SK-N-SH (cell line): ENCODE data around the gene ITCH. TPM values are rescaled to one million over a fixed set of nuclear protein-coding genes. Genes with fewer than 3 reads are reported as not detected.

Source experiments
- CTCF ChIA-PET: fragments of 300-600, 350-600 bp; formaldehyde crosslinking; extraction: SDS; loops from one replicate; lab custom pipeline; 2021; lab: Yijun Ruan, JAX
- POLR2A ChIA-PET: fragments of 350-600 bp; sonication (Branson Sonifier 250); formaldehyde crosslinking; extraction: SDS; loops from one replicate; lab custom pipeline; 2020; ENCODE audit warnings: antibody characterized with exemption, inconsistent platforms; lab: Yijun Ruan, JAX
- DNase-seq: peaks from one replicate; pipeline ENCODE4 v3.0.0; 2012
- H2AFZ ChIP-seq: fragments of 200-600 bp; sonication (generic); 2 replicates; pipeline ENCODE4 v1.8.1; 2016; ENCODE audit warnings: antibody characterized with exemption, mild to moderate bottlenecking, low read depth
- H3F3A ChIP-seq: fragments of 200-600 bp; sonication (generic); replicated peaks from 2 replicates; pipeline ENCODE3; 2016; ENCODE audit warnings: antibody characterized with exemption, mild to moderate bottlenecking; ENCODE audit not compliant: insufficient read depth
- H3K27ac ChIP-seq, 2 experiments: fragments of 200-500 bp in 1 of 2; fragments of 200-600 bp in 1 of 2; sonication (Bioruptor generic) in 1 of 2; sonication (generic), shearing (Covaris generic) in 1 of 2; 2 replicates each; pipeline versions ENCODE4 v1.5.1 to v1.6.1; 2014 to 2016; ENCODE audit warnings: low read depth in 2 of 2, inconsistent platforms in 1 of 2, low read length in 1 of 2, mild to moderate bottlenecking in 1 of 2, mixed read lengths in 1 of 2
- H3K27me3 ChIP-seq: fragments of 200-600 bp; sonication (generic), shearing (Covaris generic); 2 replicates; pipeline ENCODE4 v1.6.1; 2016; ENCODE audit warnings: mixed run types; ENCODE audit not compliant: insufficient read depth
- H3K36me3 ChIP-seq, 2 experiments: fragments of 200-500 bp in 1 of 2; fragments of 200-600 bp in 1 of 2; sonication (Bioruptor generic) in 1 of 2; sonication (generic) in 1 of 2; replicated peaks in 1 of 2; 2 replicates each; pipeline versions ENCODE3 to v1.5.1; 2014 to 2016; ENCODE audit warnings: low read length in 1 of 2, mild to moderate bottlenecking in 1 of 2; ENCODE audit not compliant: insufficient read depth in 2 of 2, control insufficient read depth in 1 of 2
- H3K4me1 ChIP-seq, 2 experiments: fragments of 200-500 bp in 1 of 2; fragments of 200-600 bp in 1 of 2; sonication (Bioruptor generic) in 1 of 2; sonication (generic), shearing (Covaris generic) in 1 of 2; 2 replicates each; pipeline versions ENCODE4 v1.5.1 to v1.6.1; 2014 to 2016; ENCODE audit warnings: low read depth in 1 of 2, low read length in 1 of 2, mixed run types in 1 of 2; ENCODE audit not compliant: insufficient read depth in 2 of 2, control insufficient read depth in 1 of 2
- H3K4me2 ChIP-seq: fragments of 200-600 bp; sonication (generic), shearing (Covaris generic); 2 replicates; pipeline ENCODE4 v1.6.1; 2017; ENCODE audit warnings: mixed run types
- H3K4me3 ChIP-seq, 2 experiments: fragments of 200-500 bp in 1 of 2; fragments of 200-600 bp in 1 of 2; sonication (Bioruptor generic) in 1 of 2; sonication (generic), shearing (Covaris generic) in 1 of 2; 2 replicates each; pipeline versions ENCODE4 v1.5.1 to v1.8.1; 2014 to 2016; ENCODE audit warnings: low read depth in 2 of 2, inconsistent platforms in 1 of 2, low read length in 1 of 2, mild to moderate bottlenecking in 1 of 2, mixed read lengths in 1 of 2, moderate library complexity in 1 of 2
- H3K79me2 ChIP-seq: fragments of 200-600 bp; sonication (generic); 2 replicates; pipeline ENCODE4 v1.8.1; 2017; ENCODE audit warnings: mild to moderate bottlenecking; ENCODE audit not compliant: insufficient read depth
- H3K9ac ChIP-seq: fragments of 200-600 bp; sonication (generic); 2 replicates; pipeline ENCODE4 v1.6.1; 2017; ENCODE audit warnings: mixed run types
- H3K9me2 ChIP-seq: fragments of 200-600 bp; sonication (generic); 2 replicates; pipeline ENCODE4 v1.6.1; 2017; ENCODE audit warnings: mixed run types
- H3K9me3 ChIP-seq: fragments of 200-600 bp; sonication (generic); 2 replicates; pipeline ENCODE4 v1.6.1; 2017; ENCODE audit warnings: mixed run types, mild to moderate bottlenecking, moderate library complexity
- H4K20me1 ChIP-seq: fragments of 200-600 bp; sonication (generic); 2 replicates; pipeline ENCODE4 v1.6.1; 2017; ENCODE audit warnings: mild to moderate bottlenecking, mixed run types; ENCODE audit not compliant: insufficient read depth
- CTCF ChIP-seq: fragments of 200-600 bp; sonication (generic); IDR thresholded peaks from 2 replicates; pipeline ENCODE4 v1.6.1; 2017; ENCODE audit warnings: antibody characterized with exemption, mild to moderate bottlenecking, moderate library complexity
- ELF1 ChIP-seq: IDR thresholded peaks from 2 replicates; pipeline ENCODE4 v1.4.0; 2012
- EZH2phosphoT487 ChIP-seq: fragments of 200-600 bp; sonication (generic); IDR thresholded peaks from 2 replicates; pipeline ENCODE4 v1.6.1; 2017; ENCODE audit warnings: low read depth, mixed run types, mild to moderate bottlenecking, antibody characterized with exemption, moderate library complexity, borderline replicate concordance
- GABPA ChIP-seq: IDR thresholded peaks from 2 replicates; pipeline ENCODE4 v1.4.0; 2012; ENCODE audit warnings: low read depth, mild to moderate bottlenecking
- GATA2 ChIP-seq: sonication (generic); formaldehyde crosslinking; IDR thresholded peaks from 2 replicates; pipeline ENCODE4 v1.5.0; 2020; ENCODE audit warnings: mild to moderate bottlenecking, missing genetic modification reagents
- JUND ChIP-seq: IDR thresholded peaks from 2 replicates; pipeline ENCODE4 v1.4.0; 2012
- MXI1 ChIP-seq: IDR thresholded peaks from 2 replicates; pipeline ENCODE4 v1.6.1; 2012; ENCODE audit warnings: mild to moderate bottlenecking, low read depth, low read length, improper control_type of control experiment
- NFIC ChIP-seq: IDR thresholded peaks from 2 replicates; pipeline ENCODE4 v1.4.0; 2012; ENCODE audit warnings: borderline replicate concordance
- RAD21 ChIP-seq: IDR thresholded peaks from 2 replicates; pipeline ENCODE4 v1.6.1; 2012; ENCODE audit warnings: mild to moderate bottlenecking, low read length
- SIN3A ChIP-seq: IDR thresholded peaks from 2 replicates; pipeline ENCODE4 v1.6.1; 2012; ENCODE audit warnings: low read depth, mild to moderate bottlenecking, low read length, moderate library complexity, borderline replicate concordance
- SMC3 ChIP-seq: IDR thresholded peaks from 2 replicates; pipeline ENCODE4 v1.6.1; 2012; ENCODE audit warnings: low read depth, low read length, improper control_type of control experiment
- ZBTB33 ChIP-seq: IDR thresholded peaks from 2 replicates; pipeline ENCODE4 v1.4.0; 2012; ENCODE audit warnings: low read depth, borderline replicate concordance
- WGBS: methylation state at CpG from one replicate; pipeline ENCODE4 v1.1.6; 2017; ENCODE audit warnings: low lambda C conversion rate; 5-methylcytosine and 5-hydroxymethylcytosine counted together
- polyA plus RNA-seq, 3 experiments: library from polyadenylated mRNA; depleted of rRNA; stranded (reverse); fragments of >200 nt; gene quantifications; 2 replicates each; pipeline ENCODE4 v1.2.3, GENCODE V29; 2012
- TF ChIP-seq, protein P1 (sequence below): IDR thresholded peaks from 2 replicates; pipeline ENCODE4; 2012
- TF ChIP-seq, protein P2 (sequence below): fragments of 150-350 bp; IDR thresholded peaks from 2 replicates; pipeline ENCODE4 v1.6.1; 2016; ENCODE audit warnings: mild to moderate bottlenecking, low read depth, low read length

ITCH gene
- polyA plus RNA-seq, 1 of the 3 experiments (the other 2 are of a cell fraction): 3.8 TPM

GRCh38 chr20:34559311-34560140 lies 196.5 kb downstream of the ITCH start (continued):
- TF ChIP-seq, protein P1, sequence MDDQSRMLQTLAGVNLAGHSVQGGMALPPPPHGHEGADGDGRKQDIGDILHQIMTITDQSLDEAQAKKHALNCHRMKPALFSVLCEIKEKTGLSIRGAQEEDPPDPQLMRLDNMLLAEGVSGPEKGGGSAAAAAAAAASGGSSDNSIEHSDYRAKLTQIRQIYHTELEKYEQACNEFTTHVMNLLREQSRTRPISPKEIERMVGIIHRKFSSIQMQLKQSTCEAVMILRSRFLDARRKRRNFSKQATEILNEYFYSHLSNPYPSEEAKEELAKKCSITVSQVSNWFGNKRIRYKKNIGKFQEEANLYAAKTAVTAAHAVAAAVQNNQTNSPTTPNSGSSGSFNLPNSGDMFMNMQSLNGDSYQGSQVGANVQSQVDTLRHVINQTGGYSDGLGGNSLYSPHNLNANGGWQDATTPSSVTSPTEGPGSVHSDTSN: no peak
- no peak for TF ChIP-seq NFIC
- TF ChIP-seq, all 33 proteins: peak for 0

GRCh38 chr20:34560141-34560523 lies 197.1 kb downstream of the ITCH start:
- no peak overlapping the region for H2AFZ ChIP-seq
- no peak overlapping the region for H3K27ac ChIP-seq
- H3K27me3 ChIP-seq: no peaks in the 10 kb centered on the region
- peaks cover 0 to 9% of the 10 kb centered on the region in 2 experiments; a peak in 1 of 4 replicates for H3K4me1 ChIP-seq
- no peak overlapping the region for H3K4me3 ChIP-seq
- POLR2A ChIA-PET: no interaction called here
- no peaks in the 10 kb centered on the region for H4K20me1 ChIP-seq
- no peaks in the 10 kb centered on the region for H3K9me3 ChIP-seq
- no peak for DNase-seq
- TF ChIP-seq MXI1 (no peak), ZBTB33 (no peak), CTCF (no peak)
- no peak overlapping the region for H3K9ac ChIP-seq
- 89% methylated on average over 5 of the region's 12 CpGs for WGBS
- no peaks in the 10 kb centered on the region for H3F3A ChIP-seq
- H3K79me2 ChIP-seq: no peaks in the 10 kb centered on the region
- H3K4me2 ChIP-seq: no peak overlapping the region
- CTCF ChIA-PET: interaction anchor here (0.9 to 4.4 kb wide), 2 partner anchors 21 to 247 kb away, joined by 6 to 17 read pairs; no protein-coding TSS in a partner anchor
- peaks cover 0 to 6% of the 10 kb centered on the region in 2 experiments for H3K36me3 ChIP-seq
- H3K9me2 ChIP-seq: no peaks in the 10 kb centered on the region

DNA sequence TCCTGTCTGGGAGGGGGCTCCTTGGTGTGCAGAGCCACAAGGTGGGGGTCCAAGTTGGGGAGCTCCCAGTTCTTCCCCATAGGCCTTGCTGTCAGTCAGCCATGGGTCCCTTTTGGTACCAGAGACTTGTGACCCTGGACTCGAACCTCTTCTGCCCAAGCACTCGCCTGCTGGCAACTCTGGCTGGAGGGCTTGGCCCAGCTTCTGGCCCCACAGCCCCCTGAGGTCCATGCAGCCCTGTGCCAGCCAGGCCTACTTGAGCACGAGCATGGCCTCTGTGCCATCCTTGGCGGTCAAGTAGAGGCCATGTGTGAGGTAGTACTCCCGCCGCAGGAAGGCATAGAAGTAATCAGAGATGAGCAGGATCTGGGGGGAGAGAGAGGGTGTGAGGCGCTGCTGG lies 197.5 kb downstream of the ITCH start:
- CTCF ChIA-PET: interaction anchor here (1.5 to 4.4 kb wide), 2 partner anchors 22 to 147 kb away, joined by 4 to 17 read pairs; no protein-coding TSS in a partner anchor
- DNase-seq: no peak
- TF ChIP-seq GATA2 (CRISPR knock-in tag): no peak
- no peak for TF ChIP-seq EZH2phosphoT487
- TF ChIP-seq SMC3: no peak
- TF ChIP-seq SIN3A: no peak
- no peak for TF ChIP-seq GABPA
- no peak for TF ChIP-seq ELF1
- TF ChIP-seq RAD21: no peak
- no peak for TF ChIP-seq JUND
- TF ChIP-seq, protein P2, sequence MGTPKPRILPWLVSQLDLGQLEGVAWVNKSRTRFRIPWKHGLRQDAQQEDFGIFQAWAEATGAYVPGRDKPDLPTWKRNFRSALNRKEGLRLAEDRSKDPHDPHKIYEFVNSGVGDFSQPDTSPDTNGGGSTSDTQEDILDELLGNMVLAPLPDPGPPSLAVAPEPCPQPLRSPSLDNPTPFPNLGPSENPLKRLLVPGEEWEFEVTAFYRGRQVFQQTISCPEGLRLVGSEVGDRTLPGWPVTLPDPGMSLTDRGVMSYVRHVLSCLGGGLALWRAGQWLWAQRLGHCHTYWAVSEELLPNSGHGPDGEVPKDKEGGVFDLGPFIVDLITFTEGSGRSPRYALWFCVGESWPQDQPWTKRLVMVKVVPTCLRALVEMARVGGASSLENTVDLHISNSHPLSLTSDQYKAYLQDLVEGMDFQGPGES: no peak
- TF ChIP-seq, protein P1: no peak

More for the DNA sequence above, 197.5 kb downstream of the ITCH start:
- POLR2A ChIA-PET: no interaction called here
- H3K27ac ChIP-seq: no peak overlapping the region
- 96% methylated on average over 7 of the region's 7 CpGs for WGBS
- H3K9ac ChIP-seq: no peak overlapping the region
- H3K4me2 ChIP-seq: no peak overlapping the region
- H3F3A ChIP-seq: no peaks in the 10 kb centered on the region
- H3K27me3 ChIP-seq: no peaks in the 10 kb centered on the region
- no peaks in the 10 kb centered on the region for H3K9me3 ChIP-seq
- H2AFZ ChIP-seq: no peak overlapping the region
- H3K36me3 ChIP-seq: peaks cover 0 to 6% of the 10 kb centered on the region in 2 experiments
- no peaks in the 10 kb centered on the region for H4K20me1 ChIP-seq
- no peaks in the 10 kb centered on the region for H3K79me2 ChIP-seq
- H3K4me3 ChIP-seq: no peak overlapping the region
- no peaks in the 10 kb centered on the region for H3K9me2 ChIP-seq
- peaks cover 0 to 9% of the 10 kb centered on the region in 2 experiments; a peak in 1 of 4 replicates for H3K4me1 ChIP-seq
